Superior temporal gyrus (tissue), 1 donor: Measurements from ENCODE around the gene RSAD2.
"Not testable (repeated sequence)": the region's sequence is repeated elsewhere in the genome, so short reads cannot be mapped to it uniquely, and the experiment has no call there.

ENCODE experiments used
- DNase-seq: peaks from one replicate; pipeline ENCODE4 v3.0.0-alpha.2; 2016; ENCODE audit errors: extremely low spot score

The RSAD2 gene

GRCh38 chr2:6926071-6926732 is 48.6 kb downstream of the RSAD2 start:
- DNase-seq: peak; percentile 38

- no peak for DNase-seq
Observed at GRCh38 chr2:6927186-6927585, 49.6 kb downstream of the RSAD2 start.

GRCh38 chr2:6927753-6928152 is 50.2 kb downstream of the RSAD2 start:
- no peak for DNase-seq

- no peak for DNase-seq
Observed at GRCh38 chr2:6928452-6928851, 50.9 kb downstream of the RSAD2 start.

- no peak for DNase-seq
Observed at GRCh38 chr2:6929196-6929819, 51.7 kb downstream of the RSAD2 start.

GRCh38 chr2:6930923-6931647 is 53.5 kb downstream of the RSAD2 start:
- no peak for DNase-seq

GRCh38 chr2:6931753-6932152 is 54.2 kb downstream of the RSAD2 start:
- DNase-seq: no peak

GRCh38 chr2:6932206-6932605 is 54.6 kb downstream of the RSAD2 start:
- DNase-seq: no peak

- DNase-seq: peak; percentile 86
Observed at GRCh38 chr2:6932828-6933227, 55.3 kb downstream of the RSAD2 start.

- DNase-seq: no peak
Observed at GRCh38 chr2:6933911-6934310, 56.3 kb downstream of the RSAD2 start.

- DNase-seq: no peak
Observed at GRCh38 chr2:6934345-6934744, 56.8 kb downstream of the RSAD2 start.

- no peak for DNase-seq
Observed at GRCh38 chr2:6934758-6935651, 57.4 kb downstream of the RSAD2 start.

- DNase-seq: not testable (repeated sequence)
Observed at GRCh38 chr2:6935652-6936020, 58.1 kb downstream of the RSAD2 start.

GRCh38 chr2:6937157-6937556 is 59.6 kb downstream of the RSAD2 start:
- no peak for DNase-seq

GRCh38 chr2:6937582-6937981 is 60.0 kb downstream of the RSAD2 start:
- no peak for DNase-seq

GRCh38 chr2:6939071-6939470 is 61.5 kb downstream of the RSAD2 start:
- no peak for DNase-seq

- DNase-seq: no peak
Observed at GRCh38 chr2:6940820-6941219, 63.2 kb downstream of the RSAD2 start.

- DNase-seq: no peak
Observed at GRCh38 chr2:6941299-6942046, 63.9 kb downstream of the RSAD2 start.

GRCh38 chr2:6942848-6943247 is 65.3 kb downstream of the RSAD2 start:
- DNase-seq: no peak

GRCh38 chr2:6943523-6943922 is 65.9 kb downstream of the RSAD2 start:
- no peak for DNase-seq

GRCh38 chr2:6943971-6944370 is 66.4 kb downstream of the RSAD2 start:
- DNase-seq: no peak
